DOHH2 (cell line): ENCODE results near the gene ZBTB48.

Source experiments
- H3F3A ChIP-seq: fragments of 200-600 bp; sonication (generic), shearing (Covaris generic); 2 replicates; pipeline ENCODE4 v1.6.0; 2016; ENCODE audit warnings: antibody characterized with exemption, mild to moderate bottlenecking; ENCODE audit not compliant: control insufficient read depth, insufficient read depth
- H3K27ac ChIP-seq: fragments of 200-600 bp; sonication (generic); 2 replicates; pipeline ENCODE4 v1.5.1; 2014; ENCODE audit warnings: low read depth, mild to moderate bottlenecking, low read length, moderate library complexity
- H3K27me3 ChIP-seq: fragments of 200-600 bp; sonication (generic); 2 replicates; pipeline ENCODE4 v1.6.1; 2014; ENCODE audit warnings: mild to moderate bottlenecking, low read length, mixed read lengths; ENCODE audit not compliant: control insufficient read depth
- H3K36me3 ChIP-seq: fragments of 200-600 bp; sonication (generic); 2 replicates; pipeline ENCODE4 v1.6.1; 2014; ENCODE audit warnings: mild to moderate bottlenecking, low read length, moderate library complexity, mixed read lengths; ENCODE audit not compliant: control insufficient read depth
- H3K4me1 ChIP-seq: fragments of 200-600 bp; sonication (generic); 2 replicates; pipeline ENCODE4 v1.6.1; 2014; ENCODE audit warnings: mild to moderate bottlenecking, low read length, mixed read lengths; ENCODE audit not compliant: control insufficient read depth
- H3K4me2 ChIP-seq: fragments of 200-600 bp; sonication (generic); 2 replicates; pipeline ENCODE4 v1.6.0; 2014; ENCODE audit warnings: mild to moderate bottlenecking, low read length, moderate library complexity
- H3K4me3 ChIP-seq: fragments of 200-600 bp; sonication (generic); 2 replicates; pipeline ENCODE4 v1.5.1; 2014; ENCODE audit warnings: mild to moderate bottlenecking, low read length, mixed read lengths
- H3K79me2 ChIP-seq: fragments of 200-600 bp; sonication (generic); 2 replicates; pipeline ENCODE4 v1.6.1; 2014; ENCODE audit warnings: mild to moderate bottlenecking, low read length, mixed read lengths; ENCODE audit not compliant: control insufficient read depth
- H3K9me2 ChIP-seq: fragments of 200-600 bp; sonication (generic); replicated peaks from 2 replicates; pipeline ENCODE4 v1.6.1; 2014; ENCODE audit warnings: mild to moderate bottlenecking, low read length, mixed read lengths; ENCODE audit not compliant: control insufficient read depth
- H3K9me3 ChIP-seq: fragments of 200-600 bp; sonication (generic); 2 replicates; pipeline ENCODE4 v1.6.1; 2014; ENCODE audit warnings: antibody characterized with exemption, low read length, mixed read lengths; ENCODE audit not compliant: control insufficient read depth, insufficient read depth
- H4K20me1 ChIP-seq: fragments of 200-600 bp; sonication (generic); 2 replicates; pipeline ENCODE4 v1.6.0; 2014; ENCODE audit warnings: low read depth, mild to moderate bottlenecking, antibody characterized with exemption, low read length, moderate library complexity; ENCODE audit not compliant: control insufficient read depth, insufficient read depth
- EZH2phosphoT487 ChIP-seq: fragments of 200-600 bp; sonication (generic); IDR thresholded peaks from 2 replicates; pipeline ENCODE4 v1.6.1; 2017; ENCODE audit warnings: borderline replicate concordance, mild to moderate bottlenecking, antibody characterized with exemption, low read length, moderate library complexity, mixed read lengths
- TF ChIP-seq, protein P1 (sequence below): fragments of 200-600 bp; sonication (generic); IDR thresholded peaks from one replicate; pipeline ENCODE4 v1.5.1; 2014; ENCODE audit warnings: antibody characterized with exemption, mild to moderate bottlenecking, low read depth, low read length; ENCODE audit not compliant: poor library complexity, severe bottlenecking

Gene ZBTB48

DNA sequence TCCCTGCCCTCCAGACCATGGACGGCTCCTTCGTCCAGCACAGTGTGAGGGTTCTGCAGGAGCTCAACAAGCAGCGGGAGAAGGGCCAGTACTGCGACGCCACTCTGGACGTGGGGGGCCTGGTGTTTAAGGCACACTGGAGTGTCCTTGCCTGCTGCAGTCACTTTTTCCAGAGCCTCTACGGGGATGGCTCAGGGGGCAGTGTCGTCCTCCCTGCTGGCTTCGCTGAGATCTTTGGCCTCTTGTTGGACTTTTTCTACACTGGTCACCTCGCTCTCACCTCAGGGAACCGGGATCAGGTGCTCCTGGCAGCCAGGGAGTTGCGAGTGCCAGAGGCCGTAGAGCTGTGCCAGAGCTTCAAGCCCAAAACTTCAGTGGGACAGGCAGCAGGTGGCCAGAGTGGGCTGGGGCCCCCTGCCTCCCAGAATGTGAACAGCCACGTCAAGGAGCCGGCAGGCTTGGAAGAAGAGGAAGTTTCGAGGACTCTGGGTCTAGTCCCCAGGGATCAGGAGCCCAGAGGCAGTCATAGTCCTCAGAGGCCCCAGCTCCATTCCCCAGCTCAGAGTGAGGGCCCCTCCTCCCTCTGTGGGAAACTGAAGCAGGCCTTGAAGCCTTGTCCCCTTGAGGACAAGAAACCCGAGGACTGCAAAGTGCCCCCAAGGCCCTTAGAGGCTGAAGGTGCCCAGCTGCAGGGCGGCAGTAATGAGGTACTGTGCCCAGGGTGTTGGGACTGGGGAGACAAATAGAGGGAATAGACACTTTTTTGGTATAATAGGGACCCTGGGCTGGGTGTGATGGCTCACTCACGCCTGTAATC, 1.0 kb downstream of the ZBTB48 start:
- Histone ChIP-seq H3K36me3 (peaks cover 17% of the 10 kb centered on the region), H3K27ac (peak overlapping the region; percentile 46), H3F3A (no peaks in the 10 kb centered on the region), H3K27me3 (no peaks in the 10 kb centered on the region), H3K9me2 (no peaks in the 10 kb centered on the region), H4K20me1 (peaks cover 3% of the 10 kb centered on the region; the same call in 1 of the 2 replicates), H3K4me1 (peaks cover 28% of the 10 kb centered on the region), H3K4me3 (peak overlapping the region; percentile 81), H3K79me2 (peaks cover 33% of the 10 kb centered on the region), H3K4me2 (peak overlapping the region; percentile 84), H3K9me3 (no peaks in the 10 kb centered on the region)
- TF ChIP-seq EZH2phosphoT487, result no peak
- TF ChIP-seq, protein P1, sequence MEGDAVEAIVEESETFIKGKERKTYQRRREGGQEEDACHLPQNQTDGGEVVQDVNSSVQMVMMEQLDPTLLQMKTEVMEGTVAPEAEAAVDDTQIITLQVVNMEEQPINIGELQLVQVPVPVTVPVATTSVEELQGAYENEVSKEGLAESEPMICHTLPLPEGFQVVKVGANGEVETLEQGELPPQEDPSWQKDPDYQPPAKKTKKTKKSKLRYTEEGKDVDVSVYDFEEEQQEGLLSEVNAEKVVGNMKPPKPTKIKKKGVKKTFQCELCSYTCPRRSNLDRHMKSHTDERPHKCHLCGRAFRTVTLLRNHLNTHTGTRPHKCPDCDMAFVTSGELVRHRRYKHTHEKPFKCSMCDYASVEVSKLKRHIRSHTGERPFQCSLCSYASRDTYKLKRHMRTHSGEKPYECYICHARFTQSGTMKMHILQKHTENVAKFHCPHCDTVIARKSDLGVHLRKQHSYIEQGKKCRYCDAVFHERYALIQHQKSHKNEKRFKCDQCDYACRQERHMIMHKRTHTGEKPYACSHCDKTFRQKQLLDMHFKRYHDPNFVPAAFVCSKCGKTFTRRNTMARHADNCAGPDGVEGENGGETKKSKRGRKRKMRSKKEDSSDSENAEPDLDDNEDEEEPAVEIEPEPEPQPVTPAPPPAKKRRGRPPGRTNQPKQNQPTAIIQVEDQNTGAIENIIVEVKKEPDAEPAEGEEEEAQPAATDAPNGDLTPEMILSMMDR, result peak; percentile 45

DNA sequence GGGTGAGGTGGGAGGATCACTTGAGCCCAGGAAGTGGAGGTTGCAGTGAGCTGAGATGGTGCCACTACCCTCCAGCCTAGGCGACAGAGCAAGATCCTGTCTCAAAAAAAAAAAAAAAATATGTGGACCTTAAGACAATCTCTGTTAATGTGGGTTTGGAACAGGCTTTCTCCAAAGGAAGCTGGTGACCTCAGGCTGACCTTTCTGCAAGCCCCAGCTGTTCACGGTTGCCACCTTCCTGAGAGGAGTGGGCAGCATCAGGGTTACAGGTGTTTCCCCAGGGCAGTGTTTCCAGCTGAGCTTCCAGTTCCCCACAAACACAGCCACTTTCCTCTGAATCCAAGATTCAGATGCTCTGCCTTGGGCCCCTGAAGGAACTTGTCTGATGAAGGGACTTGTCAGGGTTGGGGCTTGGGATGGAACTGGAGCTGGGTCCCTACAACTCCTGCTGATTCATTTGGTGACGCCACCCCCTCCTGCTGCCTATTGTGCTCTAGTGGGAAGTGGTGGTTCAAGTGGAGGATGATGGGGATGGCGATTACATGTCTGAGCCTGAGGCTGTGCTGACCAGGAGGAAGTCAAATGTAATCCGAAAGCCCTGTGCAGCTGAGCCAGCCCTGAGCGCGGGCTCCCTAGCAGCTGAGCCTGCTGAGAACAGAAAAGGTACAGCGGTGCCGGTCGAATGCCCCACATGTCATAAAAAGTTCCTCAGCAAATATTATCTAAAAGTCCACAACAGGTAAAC, 1.9 kb downstream of the ZBTB48 start:
- peaks cover 33% of the 10 kb centered on the region for H3K79me2 ChIP-seq
- peak overlapping the region; percentile 81 for H3K4me3 ChIP-seq
- H3K9me2 ChIP-seq, result no peaks in the 10 kb centered on the region
- H3F3A ChIP-seq, result no peaks in the 10 kb centered on the region
- H3K4me2 ChIP-seq, result peak overlapping the region; percentile 84
- H3K27ac ChIP-seq, result no peak overlapping the region
- H3K9me3 ChIP-seq, result no peaks in the 10 kb centered on the region
- peaks cover 19% of the 10 kb centered on the region for H3K36me3 ChIP-seq
- H4K20me1 ChIP-seq, result peaks cover 3% of the 10 kb centered on the region; the same call in 1 of the 2 replicates
- H3K4me1 ChIP-seq, result peaks cover 30% of the 10 kb centered on the region
- TF ChIP-seq EZH2phosphoT487, result no peak
- TF ChIP-seq, protein P1, result no peak
- H3K27me3 ChIP-seq, result no peaks in the 10 kb centered on the region

DNA sequence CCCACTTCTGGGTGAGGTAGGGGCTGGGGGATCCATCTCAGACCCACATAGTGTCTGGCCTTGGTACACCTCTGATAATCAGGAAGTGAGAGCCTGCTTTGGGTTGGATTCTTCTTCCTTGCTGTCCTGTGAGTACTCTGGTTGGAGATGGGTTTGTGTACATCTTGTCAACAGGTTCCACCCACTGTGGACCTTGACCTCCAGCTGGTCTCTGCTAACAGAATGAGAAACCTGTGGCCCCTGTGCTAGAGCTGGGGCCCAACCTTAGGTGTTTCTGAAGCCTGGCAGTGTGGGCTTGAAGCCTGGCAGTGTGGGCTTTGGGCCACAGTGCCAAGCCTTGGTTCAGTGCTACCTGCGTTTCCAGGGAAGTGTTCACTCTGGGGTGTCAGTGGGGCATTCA, 2.6 kb downstream of the ZBTB48 start:
- H3K4me3 ChIP-seq, result no peak overlapping the region
- H3K9me2 ChIP-seq, result no peaks in the 10 kb centered on the region
- H3K36me3 ChIP-seq, result peaks cover 24% of the 10 kb centered on the region
- peaks cover 3% of the 10 kb centered on the region; the same call in 1 of the 2 replicates for H4K20me1 ChIP-seq
- H3K4me2 ChIP-seq, result peak overlapping the region; percentile 84; the same call in 1 of the 2 replicates
- no peaks in the 10 kb centered on the region for H3K27me3 ChIP-seq
- peaks cover 33% of the 10 kb centered on the region for H3K79me2 ChIP-seq
- H3K27ac ChIP-seq, result no peak overlapping the region
- H3K9me3 ChIP-seq, result no peaks in the 10 kb centered on the region
- no peaks in the 10 kb centered on the region for H3F3A ChIP-seq
- no peak for TF ChIP-seq EZH2phosphoT487
- TF ChIP-seq, protein P1, result no peak
- peaks cover 36% of the 10 kb centered on the region for H3K4me1 ChIP-seq
